Activated T-helper 1 cell treated with anti-CD3 and anti-CD28 coated beads, Interleukin-12 subunit alpha, Interleukin-12 subunit beta, Interleukin-2, Interleukin-4 antibody, amounts not matched to agents 30 ng/mL and 10 ng/mL and 1 ng/mL, durations not matched to agents 14 hours and 24 hours and 36 hours (primary cell): ENCODE results near the gene PSMG2. TPM values are rescaled to one million over a fixed set of nuclear protein-coding genes. Genes with fewer than 3 reads are reported as not detected.

Experiments used
- DNase-seq: peaks from one replicate; pipeline ENCODE4 v3.0.0; 2021; ENCODE audit warnings: low spot score
- H3K27ac Mint-ChIP-seq: one replicate; pipeline ENCODE4 v1.8.0; 2021; ENCODE audit warnings: mild to moderate bottlenecking, mixed read lengths
- H3K27me3 Mint-ChIP-seq: one replicate; pipeline ENCODE4 v1.8.0; 2022; ENCODE audit warnings: mild to moderate bottlenecking, moderate library complexity, mixed read lengths; ENCODE audit not compliant: insufficient read depth
- H3K36me3 Mint-ChIP-seq: one replicate; pipeline ENCODE4 v1.8.0; 2021; ENCODE audit warnings: low read depth, mixed read lengths
- H3K4me1 Mint-ChIP-seq: one replicate; pipeline ENCODE4 v1.8.0; 2021; ENCODE audit warnings: low read depth, mixed read lengths
- H3K4me3 Mint-ChIP-seq: one replicate; pipeline ENCODE4 v1.8.0; 2021; ENCODE audit warnings: mild to moderate bottlenecking, moderate library complexity, mixed read lengths
- H3K9me3 Mint-ChIP-seq: one replicate; pipeline ENCODE4 v1.8.0; 2021; ENCODE audit warnings: mixed read lengths
- intact Hi-C: fragments of 100-400 bp; cut with micrococcal nuclease; formaldehyde crosslinking; loops from one replicate; pipeline ENCODE4 v1.15.1; 2024
- total RNA-seq: library from RNA; stranded (reverse); gene quantifications from 2 replicates; pipeline ENCODE4 v1.2.3, GENCODE V29; 2022

The PSMG2 gene
- total RNA-seq, 1 donor from 2014 or later, result 113 TPM

- no peak for DNase-seq
- Mint-ChIP-seq H3K4me3 (no peak overlapping the region), H3K27ac (no peak overlapping the region), H3K4me1 (no peaks in the 10 kb centered on the region), H3K36me3 (peaks cover under 1% of the 10 kb centered on the region), H3K27me3 (peaks cover 2% of the 10 kb centered on the region), H3K9me3 (no peaks in the 10 kb centered on the region)
- intact Hi-C loops, result no loop called here
These were observed 34.5 kb downstream of the PSMG2 start for GRCh38 chr18:12737243-12737902.

GRCh38 chr18:12741351-12741750 lies 38.5 kb downstream of the PSMG2 start:
- Mint-ChIP-seq H3K4me1 (no peaks in the 10 kb centered on the region), H3K4me3 (no peak overlapping the region), H3K27me3 (peaks cover under 1% of the 10 kb centered on the region), H3K36me3 (no peaks in the 10 kb centered on the region), H3K9me3 (no peaks in the 10 kb centered on the region), H3K27ac (no peak overlapping the region)
- intact Hi-C loops, result loop anchor here (5.0 kb wide), 1 partner anchor 416 kb away; no protein-coding TSS in a partner anchor
- no peak for DNase-seq

- Mint-ChIP-seq H3K27ac (no peak overlapping the region), H3K4me1 (no peaks in the 10 kb centered on the region), H3K4me3 (no peak overlapping the region), H3K9me3 (no peaks in the 10 kb centered on the region), H3K27me3 (no peaks in the 10 kb centered on the region), H3K36me3 (no peaks in the 10 kb centered on the region)
- no peak for DNase-seq
- intact Hi-C loops, result loop anchor here (5.0 kb wide), 1 partner anchor 415 kb away; no protein-coding TSS in a partner anchor
These were observed 39.6 kb downstream of the PSMG2 start for GRCh38 chr18:12742453-12742852.

GRCh38 chr18:12744103-12744502 lies 41.3 kb downstream of the PSMG2 start:
- H3K27me3 Mint-ChIP-seq, result no peaks in the 10 kb centered on the region
- H3K9me3 Mint-ChIP-seq, result no peaks in the 10 kb centered on the region
- no peak for DNase-seq
- no peaks in the 10 kb centered on the region for H3K36me3 Mint-ChIP-seq
- H3K27ac Mint-ChIP-seq, result no peak overlapping the region
- H3K4me1 Mint-ChIP-seq, result peaks cover 2% of the 10 kb centered on the region
- no peak overlapping the region for H3K4me3 Mint-ChIP-seq
- intact Hi-C loops, result loop anchor here (1.0 to 5.0 kb wide), 3 partner anchors 150 to 413 kb away; no protein-coding TSS in a partner anchor

GRCh38 chr18:12745095-12745795 lies 42.4 kb downstream of the PSMG2 start:
- Mint-ChIP-seq H3K36me3 (peaks cover 4% of the 10 kb centered on the region), H3K4me1 (peaks cover 13% of the 10 kb centered on the region), H3K4me3 (no peak overlapping the region), H3K27ac (no peak overlapping the region), H3K27me3 (no peaks in the 10 kb centered on the region), H3K9me3 (no peaks in the 10 kb centered on the region)
- intact Hi-C loops, result no loop called here
- DNase-seq, result no peak

GRCh38 chr18:12747530-12748315 lies 44.9 kb downstream of the PSMG2 start:
- no peak for DNase-seq
- no peaks in the 10 kb centered on the region for H3K9me3 Mint-ChIP-seq
- peak overlapping the region; percentile 52 for H3K27ac Mint-ChIP-seq
- H3K4me3 Mint-ChIP-seq, result no peak overlapping the region
- H3K27me3 Mint-ChIP-seq, result no peaks in the 10 kb centered on the region
- intact Hi-C loops, result no loop called here
- peaks cover 19% of the 10 kb centered on the region for H3K4me1 Mint-ChIP-seq
- peaks cover 4% of the 10 kb centered on the region for H3K36me3 Mint-ChIP-seq

- DNase-seq, result no peak
- Mint-ChIP-seq H3K4me3 (no peak overlapping the region), H3K27me3 (no peaks in the 10 kb centered on the region), H3K27ac (no peak overlapping the region), H3K9me3 (no peaks in the 10 kb centered on the region), H3K36me3 (peaks cover 4% of the 10 kb centered on the region), H3K4me1 (peaks cover 19% of the 10 kb centered on the region)
- intact Hi-C loops, result no loop called here
These were observed 45.8 kb downstream of the PSMG2 start for GRCh38 chr18:12748671-12749070.

GRCh38 chr18:12749121-12749520 lies 46.3 kb downstream of the PSMG2 start:
- H3K36me3 Mint-ChIP-seq, result peaks cover 4% of the 10 kb centered on the region
- intact Hi-C loops, result no loop called here
- H3K9me3 Mint-ChIP-seq, result no peaks in the 10 kb centered on the region
- no peaks in the 10 kb centered on the region for H3K27me3 Mint-ChIP-seq
- H3K4me1 Mint-ChIP-seq, result peaks cover 19% of the 10 kb centered on the region
- no peak overlapping the region for H3K27ac Mint-ChIP-seq
- no peak overlapping the region for H3K4me3 Mint-ChIP-seq
- no peak for DNase-seq

- Mint-ChIP-seq H3K27me3 (no peaks in the 10 kb centered on the region), H3K27ac (no peak overlapping the region), H3K4me1 (peaks cover 19% of the 10 kb centered on the region), H3K4me3 (no peak overlapping the region), H3K36me3 (peaks cover 4% of the 10 kb centered on the region), H3K9me3 (no peaks in the 10 kb centered on the region)
- intact Hi-C loops, result no loop called here
- DNase-seq, result peak; percentile 12
These were observed 47.4 kb downstream of the PSMG2 start for GRCh38 chr18:12750076-12750714.

GRCh38 chr18:12750715-12751502 lies 48.1 kb downstream of the PSMG2 start:
- H3K27ac Mint-ChIP-seq, result no peak overlapping the region
- peaks cover 19% of the 10 kb centered on the region for H3K4me1 Mint-ChIP-seq
- intact Hi-C loops, result no loop called here
- H3K36me3 Mint-ChIP-seq, result peaks cover 4% of the 10 kb centered on the region
- H3K4me3 Mint-ChIP-seq, result no peak overlapping the region
- H3K27me3 Mint-ChIP-seq, result no peaks in the 10 kb centered on the region
- H3K9me3 Mint-ChIP-seq, result no peaks in the 10 kb centered on the region
- no peak for DNase-seq

GRCh38 chr18:12751503-12751884 lies 48.7 kb downstream of the PSMG2 start:
- H3K27me3 Mint-ChIP-seq, result no peaks in the 10 kb centered on the region
- H3K4me3 Mint-ChIP-seq, result no peak overlapping the region
- H3K4me1 Mint-ChIP-seq, result peaks cover 19% of the 10 kb centered on the region
- H3K27ac Mint-ChIP-seq, result no peak overlapping the region
- no peaks in the 10 kb centered on the region for H3K9me3 Mint-ChIP-seq
- intact Hi-C loops, result no loop called here
- peaks cover 4% of the 10 kb centered on the region for H3K36me3 Mint-ChIP-seq
- no peak for DNase-seq

- H3K27me3 Mint-ChIP-seq, result no peaks in the 10 kb centered on the region
- H3K36me3 Mint-ChIP-seq, result peaks cover 8% of the 10 kb centered on the region
- H3K4me3 Mint-ChIP-seq, result no peak overlapping the region
- intact Hi-C loops, result no loop called here
- peaks cover 19% of the 10 kb centered on the region for H3K4me1 Mint-ChIP-seq
- no peak for DNase-seq
- H3K9me3 Mint-ChIP-seq, result no peaks in the 10 kb centered on the region
- H3K27ac Mint-ChIP-seq, result no peak overlapping the region
These were observed 49.0 kb downstream of the PSMG2 start for GRCh38 chr18:12751891-12752290.
